Large intestine (tissue), 12 donors: ENCODE measurements around the gene EIF5B. TPM values are rescaled to one million over a fixed set of nuclear protein-coding genes. Genes with fewer than 3 reads are reported as not detected.
"Not testable (repeated sequence)": the region's sequence is repeated elsewhere in the genome, so short reads cannot be mapped to it uniquely, and the experiment has no call there.

ENCODE experiments used
- DNase-seq, 2 donors: peaks; one replicate each; pipeline versions ENCODE4 v3.0.0 to v3.0.0-alpha.2; 2013
- H3K27ac ChIP-seq: one replicate; pipeline ENCODE4 v1.5.1; 2013; ENCODE audit warnings: low read length
- H3K27me3 ChIP-seq: 2 replicates; pipeline ENCODE4 v1.6.1; 2013; ENCODE audit warnings: low read length; ENCODE audit not compliant: control insufficient read depth, insufficient read depth
- H3K36me3 ChIP-seq: 2 replicates; pipeline ENCODE4 v1.6.1; 2013; ENCODE audit warnings: low read length; ENCODE audit not compliant: control insufficient read depth, insufficient read depth
- H3K4me1 ChIP-seq: one replicate; pipeline ENCODE4 v1.6.1; 2013; ENCODE audit warnings: low read length; ENCODE audit not compliant: control insufficient read depth, insufficient read depth
- H3K4me3 ChIP-seq: one replicate; pipeline ENCODE4 v1.5.1; 2013; ENCODE audit warnings: low read length
- H3K9me3 ChIP-seq: one replicate; pipeline ENCODE4 v1.6.1; 2013; ENCODE audit warnings: mild to moderate bottlenecking, low read depth, low read length, moderate library complexity; ENCODE audit not compliant: control insufficient read depth
- WGBS: methylation state at CpG from one replicate; pipeline ENCODE4 v1.1.5; 2013; ENCODE audit warnings: low lambda C conversion rate; ENCODE audit not compliant: insufficient coverage; 5-methylcytosine and 5-hydroxymethylcytosine counted together
- long read RNA-seq, 11 donors: transcript quantifications; one replicate each; lab custom pipeline, GENCODE V29; 2026
- polyA plus RNA-seq: library from polyadenylated mRNA; unstranded; fragments of 120-200 nt; gene quantifications from one replicate; pipeline ENCODE4 v1.2.1, GENCODE V29; 2013

The EIF5B gene
- 50.4 TPM for polyA plus RNA-seq
- long read RNA-seq, donor 1, full-length matches to known transcripts: 4 of 61 reads
- long read RNA-seq, donor 1, partial matches to known transcripts: 57 of 61 reads
- long read RNA-seq, donor 1, other reads (novel, unspliced or antisense): 0 of 61 reads
- long read RNA-seq, donor 2, full-length matches to known transcripts: 3 of 120 reads
- long read RNA-seq, donor 2, partial matches to known transcripts: 117 of 120 reads
- long read RNA-seq, donor 2, other reads (novel, unspliced or antisense): 0 of 120 reads
- long read RNA-seq, donor 3: 0 reads
- long read RNA-seq, donor 4: 0 reads
- long read RNA-seq, donor 5, partial matches to known transcripts: 22 of 25 reads
- long read RNA-seq, donor 5, other reads (novel, unspliced or antisense): 0 of 25 reads
- long read RNA-seq, donor 6, transcript EIF5B-202 (2 exons, 2,331 nt): major isoform, 5 of 114 reads
- long read RNA-seq, donor 6, partial matches to known transcripts: 109 of 114 reads
- long read RNA-seq, donor 6, other reads (novel, unspliced or antisense): 0 of 114 reads
- long read RNA-seq, donor 7, partial matches to known transcripts: 53 of 53 reads
- long read RNA-seq, donor 7, other reads (novel, unspliced or antisense): 0 of 53 reads
- long read RNA-seq, donor 8, full-length matches to known transcripts: 6 of 172 reads
- long read RNA-seq, donor 8, partial matches to known transcripts: 166 of 172 reads
- long read RNA-seq, donor 8, other reads (novel, unspliced or antisense): 0 of 172 reads
- long read RNA-seq, donor 9, partial matches to known transcripts: 59 of 60 reads
- long read RNA-seq, donor 9, other reads (novel, unspliced or antisense): 0 of 60 reads
- long read RNA-seq, donor 10, full-length matches to known transcripts: 2 of 168 reads
- long read RNA-seq, donor 10, partial matches to known transcripts: 166 of 168 reads
- long read RNA-seq, donor 10, other reads (novel, unspliced or antisense): 0 of 168 reads
- long read RNA-seq, donor 11, full-length matches to known transcripts: 3 of 97 reads
- long read RNA-seq, donor 11, partial matches to known transcripts: 94 of 97 reads
- long read RNA-seq, donor 11, other reads (novel, unspliced or antisense): 0 of 97 reads

- Histone ChIP-seq H3K27ac (peak within 1 kb of the TSS; percentile 90), H3K9me3 (no peaks in the 10 kb centered on the region), H3K4me1 (peaks cover 6% of the 10 kb centered on the region), H3K36me3 (peaks cover 2% of the 10 kb centered on the region), H3K4me3 (peak within 1 kb of the TSS; percentile 57), H3K27me3 (no peaks in the 10 kb centered on the region)
- peak; percentile 97 for DNase-seq
- WGBS: no CpG with 5 or more reads among the region's 87 CpGs
Measured at GRCh38 chr2:99337113-99338028, at the start of gene EIF5B. EIF5B (plus strand) TSS chr2:99337389; CDS start chr2:99337555, 166 bp downstream.

GRCh38 chr2:99297994-99298393, 39.2 kb upstream of the EIF5B start:
- H3K27ac ChIP-seq: no peak overlapping the region
- H3K36me3 ChIP-seq: peaks cover 4% of the 10 kb centered on the region
- no peak for DNase-seq
- no peaks in the 10 kb centered on the region for H3K9me3 ChIP-seq
- no peaks in the 10 kb centered on the region for H3K27me3 ChIP-seq
- no peaks in the 10 kb centered on the region for H3K4me1 ChIP-seq
- no CpG with 5 or more reads among the region's 2 CpGs for WGBS
- H3K4me3 ChIP-seq: no peak overlapping the region

GRCh38 chr2:99299580-99299979, 37.6 kb upstream of the EIF5B start:
- Histone ChIP-seq H3K4me1 (no peaks in the 10 kb centered on the region), H3K27me3 (no peaks in the 10 kb centered on the region), H3K4me3 (no peak overlapping the region), H3K9me3 (no peaks in the 10 kb centered on the region), H3K27ac (no peak overlapping the region), H3K36me3 (peaks cover 4% of the 10 kb centered on the region)
- 100% methylated on average over 4 of the region's 7 CpGs for WGBS
- no peak for DNase-seq

GRCh38 chr2:99301097-99301496, 36.1 kb upstream of the EIF5B start, which contains the start of gene LYG1:
LYG1 (minus strand) TSS chr2:99301197; CDS start chr2:99295670, 5,527 bp downstream.
- not testable (repeated sequence) for H3K4me3 ChIP-seq, H3K4me1 ChIP-seq, H3K9me3 ChIP-seq, DNase-seq, H3K27ac ChIP-seq, H3K36me3 ChIP-seq, H3K27me3 ChIP-seq
- no CpG with 5 or more reads among the region's 2 CpGs for WGBS

GRCh38 chr2:99317161-99317872, 19.9 kb upstream of the EIF5B start:
- no peaks in the 10 kb centered on the region for H3K27me3 ChIP-seq
- no peak overlapping the region for H3K27ac ChIP-seq
- H3K4me3 ChIP-seq: no peak overlapping the region
- WGBS: no CpG with 5 or more reads among the region's 9 CpGs
- no peaks in the 10 kb centered on the region for H3K4me1 ChIP-seq
- no peak for DNase-seq
- H3K9me3 ChIP-seq: no peaks in the 10 kb centered on the region
- H3K36me3 ChIP-seq: peaks cover 32% of the 10 kb centered on the region

DNA sequence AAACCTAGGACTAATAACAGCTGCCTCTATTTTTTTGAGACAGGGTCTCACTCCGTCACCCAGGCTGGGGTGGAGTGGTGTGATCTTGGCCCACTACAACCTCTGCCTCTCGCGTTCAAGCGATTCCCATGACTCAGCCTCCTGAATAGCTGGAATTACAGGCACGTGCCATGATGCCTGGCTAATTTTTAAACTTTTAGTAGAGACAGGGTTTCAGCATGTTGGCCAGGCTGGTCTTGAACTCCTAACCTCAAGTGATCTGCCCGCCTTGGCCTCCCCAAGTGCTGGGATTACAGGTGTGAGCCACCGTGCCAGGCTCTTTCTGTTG, 19.4 kb upstream of the EIF5B start:
- peaks cover 34% of the 10 kb centered on the region for H3K36me3 ChIP-seq
- no CpG with 5 or more reads among the region's 7 CpGs for WGBS

GRCh38 chr2:99325384-99325783, 11.8 kb upstream of the EIF5B start:
- no CpG with 5 or more reads among the region's 5 CpGs for WGBS
- H3K36me3 ChIP-seq: peaks cover 63% of the 10 kb centered on the region

More for the DNA sequence above, 19.4 kb upstream of the EIF5B start:
- not testable (repeated sequence) for H3K9me3 ChIP-seq, DNase-seq, H3K27me3 ChIP-seq, H3K27ac ChIP-seq, H3K4me3 ChIP-seq, H3K4me1 ChIP-seq

DNA sequence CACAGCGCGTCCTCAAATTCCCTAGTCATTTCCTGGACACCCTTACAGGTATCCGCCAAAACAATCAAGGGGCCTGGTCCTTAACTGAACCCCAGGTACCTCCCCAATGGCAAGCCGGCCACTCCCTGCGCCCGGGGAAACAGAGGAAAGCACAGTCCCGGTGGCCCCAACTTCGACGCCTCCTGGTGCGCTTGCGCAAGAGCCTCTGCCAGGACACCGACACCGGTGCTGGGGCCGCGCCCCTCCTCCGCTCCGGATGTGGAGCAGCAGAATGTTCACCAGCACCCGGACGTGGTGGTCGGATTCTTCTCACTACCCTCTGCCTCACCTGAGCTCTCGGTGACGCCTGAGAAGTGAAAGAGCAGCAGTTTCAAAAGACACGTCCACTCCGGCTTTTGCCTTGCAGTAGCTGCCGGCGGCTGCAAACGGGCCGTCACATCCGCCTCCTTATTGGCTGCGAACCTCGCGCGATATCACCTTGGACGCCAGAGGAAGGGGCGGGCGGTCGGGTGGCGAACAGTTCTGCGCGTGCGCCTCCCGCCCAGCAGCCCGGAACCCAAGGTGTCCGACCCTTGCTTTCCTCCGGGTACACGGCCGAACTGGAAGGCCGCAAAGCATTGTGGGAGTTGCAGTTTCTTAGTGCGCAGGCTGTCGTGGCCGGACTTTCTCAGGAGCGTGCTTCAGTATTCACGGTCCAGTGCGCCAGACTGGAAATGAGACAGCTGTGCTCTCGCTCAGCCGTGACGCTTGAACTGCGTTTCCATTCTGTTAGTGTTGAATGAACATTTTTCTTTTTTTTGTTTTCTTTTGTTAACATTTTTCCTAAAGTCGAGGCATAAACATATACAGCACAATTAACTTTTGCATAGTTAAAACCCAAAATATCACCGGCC, 1.0 kb upstream of the EIF5B start, which contains the start of gene TXNDC9:
TSS of gene TXNDC9 (minus strand) at position 423 of the 893 bp plus-strand sequence. CDS start 3,123 bp downstream, outside the sequence.
- 0% methylated on average over 9 of the region's 60 CpGs for WGBS
- Histone ChIP-seq H3K9me3 (no peaks in the 10 kb centered on the region), H3K27me3 (no peaks in the 10 kb centered on the region), H3K27ac (peak within 1 kb of the TSS; percentile 90), H3K36me3 (peaks cover 14% of the 10 kb centered on the region), H3K4me3 (peak within 1 kb of the TSS; percentile 57), H3K4me1 (peaks cover 6% of the 10 kb centered on the region)
- peak; percentile 100 for DNase-seq

More at GRCh38 chr2:99325384-99325783, 11.8 kb upstream of the EIF5B start:
- Histone ChIP-seq H3K4me1 (no peaks in the 10 kb centered on the region), H3K4me3 (no peak overlapping the region), H3K27me3 (no peaks in the 10 kb centered on the region), H3K27ac (no peak overlapping the region), H3K9me3 (no peaks in the 10 kb centered on the region)
- no peak for DNase-seq
